Measurements from ENCODE around the gene CD6. TPM values are rescaled to one million over a fixed set of nuclear protein-coding genes. Genes with fewer than 3 reads are reported as not detected.

Gene CD6
- polyA plus RNA-seq, 1 donor (not counting 4 experiments of a cell fraction or from before 2014, with no cell fraction given): 0.03 TPM

GRCh38 chr11:60934790-60935605 lies 36.5 kb upstream of the CD6 start:
- Histone ChIP-seq H3K9me1 (ENCODE audit: control insufficient read depth, extremely low read depth, insufficient read depth, low read length) (no peaks in the 10 kb centered on the region), H3K36me3 (ENCODE audit: control insufficient read depth in 2 of 2, extremely low read depth in 1 of 2, insufficient read depth in 2 of 2, low read length in 2 of 2) (peaks cover 12 to 27% of the 10 kb centered on the region in 2 experiments), H3K4me1 (ENCODE audit: control insufficient read depth, extremely low read depth, insufficient read depth, low read length) (no peaks in the 10 kb centered on the region), H2AFZ (ENCODE audit: control insufficient read depth, low read length) (no peak overlapping the region), H3K27me3 (ENCODE audit: control insufficient read depth, extremely low read depth, insufficient read depth, low read length) (no peaks in the 10 kb centered on the region), H3K9ac (ENCODE audit: control insufficient read depth, extremely low read depth, insufficient read depth, low read length) (no peak overlapping the region), H3K27ac (ENCODE audit: control insufficient read depth, insufficient read depth, low read length) (no peak overlapping the region), H4K20me1 (ENCODE audit: control insufficient read depth, extremely low read depth, insufficient read depth, low read length) (no peaks in the 10 kb centered on the region), H3K4me3 (ENCODE audit: control insufficient read depth in 2 of 3, extremely low read depth in 1 of 3, insufficient read depth in 2 of 3, low read depth in 1 of 3, low read length in 3 of 3) (no peak overlapping the region), H3K4me2 (ENCODE audit: control insufficient read depth, extremely low read depth, insufficient read depth, low read depth, low read length) (no peak overlapping the region), H3K79me2 (ENCODE audit: control insufficient read depth, insufficient read depth, low read length) (no peaks in the 10 kb centered on the region), H3K9me3 (ENCODE audit: control insufficient read depth, low read depth, low read length) (no peaks in the 10 kb centered on the region)
- no peak for TF ChIP-seq CTCF (optimal IDR thresholded peaks at IDR 0.05 in 1 of 3, IDR thresholded peaks at IDR 0.05 in 1 of 3, conservative IDR thresholded peaks at IDR 0.05 in 1 of 3; ENCODE audit: extremely low read depth in 1 of 3, insufficient read depth in 2 of 3, low read length in 3 of 3)
- TF ChIP-seq EZH2 (IDR thresholded peaks at IDR 0.05; ENCODE audit: low read length): no peak
- dilution Hi-C loops (cut with MboI; ENCODE audit: extremely low pct_ligation_motif_present, low sequenced_read_pairs): no loop called here
- FAIRE-seq: no peak
- DNase-seq (ENCODE audit: low read depth, low spot score): no peak

- no peak for FAIRE-seq
- no peak overlapping the region for H3K9ac ChIP-seq (ENCODE audit: control insufficient read depth, extremely low read depth, insufficient read depth, low read length)
These were observed 35.6 kb upstream of the CD6 start for GRCh38 chr11:60935676-60936442.

More at GRCh38 chr11:60935676-60936442, 35.6 kb upstream of the CD6 start:
- Histone ChIP-seq H2AFZ (ENCODE audit: control insufficient read depth, low read length) (no peak overlapping the region), H3K4me2 (ENCODE audit: control insufficient read depth, extremely low read depth, insufficient read depth, low read depth, low read length) (no peak overlapping the region), H3K4me1 (ENCODE audit: control insufficient read depth, extremely low read depth, insufficient read depth, low read length) (no peaks in the 10 kb centered on the region), H3K27me3 (ENCODE audit: control insufficient read depth, extremely low read depth, insufficient read depth, low read length) (no peaks in the 10 kb centered on the region), H3K9me3 (ENCODE audit: control insufficient read depth, low read depth, low read length) (no peaks in the 10 kb centered on the region), H3K27ac (ENCODE audit: control insufficient read depth, insufficient read depth, low read length) (no peak overlapping the region), H3K36me3 (ENCODE audit: control insufficient read depth in 2 of 2, extremely low read depth in 1 of 2, insufficient read depth in 2 of 2, low read length in 2 of 2) (peaks cover 12 to 22% of the 10 kb centered on the region in 2 experiments), H3K79me2 (ENCODE audit: control insufficient read depth, insufficient read depth, low read length) (no peaks in the 10 kb centered on the region), H3K9me1 (ENCODE audit: control insufficient read depth, extremely low read depth, insufficient read depth, low read length) (no peaks in the 10 kb centered on the region), H3K4me3 (ENCODE audit: control insufficient read depth in 2 of 3, extremely low read depth in 1 of 3, insufficient read depth in 2 of 3, low read depth in 1 of 3, low read length in 3 of 3) (no peak overlapping the region), H4K20me1 (ENCODE audit: control insufficient read depth, extremely low read depth, insufficient read depth, low read length) (no peaks in the 10 kb centered on the region)
- TF ChIP-seq CTCF (optimal IDR thresholded peaks at IDR 0.05 in 1 of 3, IDR thresholded peaks at IDR 0.05 in 1 of 3, conservative IDR thresholded peaks at IDR 0.05 in 1 of 3; ENCODE audit: extremely low read depth in 1 of 3, insufficient read depth in 2 of 3, low read length in 3 of 3) (no peak), EZH2 (IDR thresholded peaks at IDR 0.05; ENCODE audit: low read length) (no peak)
- dilution Hi-C loops (cut with MboI; ENCODE audit: extremely low pct_ligation_motif_present, low sequenced_read_pairs): no loop called here
- DNase-seq (ENCODE audit: low read depth, low spot score): no peak

Measured in keratinocyte (primary cell).